ENCODE results near the gene FGF12.

GRCh38 chr3:192302721-192303120 lies 424.6 kb downstream of the FGF12 start:
- TF ChIP-seq CTCF (IDR thresholded peaks at IDR 0.05): no peak
- TF ChIP-seq EZH2 (IDR thresholded peaks at IDR 0.05; ENCODE audit: borderline replicate concordance, insufficient read depth, low read depth, low read length, poor library complexity, severe bottlenecking): no peak
